ENCODE results near the gene PITPNC1.

GRCh38 chr17:67393809-67394397, 16.8 kb downstream of the PITPNC1 start:
- TF ChIP-seq ZNF274 (IDR thresholded peaks at IDR 0.05; ENCODE audit: low read depth, low read length) (no peak), YY1 (IDR thresholded peaks at IDR 0.05; ENCODE audit: insufficient read depth, insufficient read length) (no peak)
